Activated T-cell treated with anti-CD3 and anti-CD28 coated beads for 24 hours (primary cell): Measurements from ENCODE around the gene BHMT.
"Not testable (repeated sequence)": the region's sequence is repeated elsewhere in the genome, so short reads cannot be mapped to it uniquely, and the experiment has no call there.

ENCODE experiments used
- DNase-seq: peaks from one replicate; pipeline ENCODE4 v3.0.0-alpha.2; 2020; ENCODE audit warnings: low read depth

The BHMT gene

GRCh38 chr5:79111960-79112702, 522 bp downstream of the BHMT start:
- DNase-seq, result no peak

- DNase-seq, result no peak
These were observed 1.1 kb downstream of the BHMT start for GRCh38 chr5:79112703-79113058.

- DNase-seq, result no peak
These were observed 7.9 kb downstream of the BHMT start for GRCh38 chr5:79119486-79119885.

GRCh38 chr5:79120221-79120620, 8.6 kb downstream of the BHMT start:
- DNase-seq, result no peak

GRCh38 chr5:79122973-79123372, 11.4 kb downstream of the BHMT start:
- no peak for DNase-seq

GRCh38 chr5:79124607-79125006, 13.0 kb downstream of the BHMT start:
- DNase-seq, result no peak

- DNase-seq, result no peak
These were observed 19.2 kb downstream of the BHMT start for GRCh38 chr5:79130781-79131180.

GRCh38 chr5:79133121-79133656, 21.6 kb downstream of the BHMT start:
- DNase-seq, result no peak

GRCh38 chr5:79133657-79134451, 22.2 kb downstream of the BHMT start:
- DNase-seq, result peak; percentile 56

GRCh38 chr5:79135790-79136553, 24.4 kb downstream of the BHMT start:
- no peak for DNase-seq

GRCh38 chr5:79136618-79137017, 25.0 kb downstream of the BHMT start:
- DNase-seq, result no peak

GRCh38 chr5:79140553-79140952, 28.9 kb downstream of the BHMT start:
- no peak for DNase-seq

GRCh38 chr5:79143684-79144379, 32.2 kb downstream of the BHMT start:
- DNase-seq, result no peak

GRCh38 chr5:79147076-79147475, 35.5 kb downstream of the BHMT start:
- no peak for DNase-seq

- no peak for DNase-seq
These were observed 37.8 kb downstream of the BHMT start for GRCh38 chr5:79149433-79149832.

- DNase-seq, result no peak
These were observed 40.5 kb downstream of the BHMT start for GRCh38 chr5:79151942-79152671.

GRCh38 chr5:79157305-79157704, 45.7 kb downstream of the BHMT start:
- no peak for DNase-seq

- DNase-seq, result not testable (repeated sequence)
These were observed 50.0 kb downstream of the BHMT start for GRCh38 chr5:79161647-79162046.

- no peak for DNase-seq
These were observed 56.4 kb downstream of the BHMT start for GRCh38 chr5:79168031-79168430.

- no peak for DNase-seq
These were observed 59.1 kb downstream of the BHMT start for GRCh38 chr5:79170661-79171060.

- DNase-seq, result no peak
These were observed 60.1 kb downstream of the BHMT start for GRCh38 chr5:79171635-79172245.
